NCI-H2227 treated with DMSO at 0.1 percent for 48 hours (cell line): ENCODE measurements around the gene CELSR1.
"Not testable (repeated sequence)": the region's sequence is repeated elsewhere in the genome, so short reads cannot be mapped to it uniquely, and the experiment has no call there.

ENCODE experiments used
- DNase-seq: peaks from one replicate; lab custom pipeline; 2025; lab: John Stamatoyannopoulos, UW

Gene CELSR1

DNA sequence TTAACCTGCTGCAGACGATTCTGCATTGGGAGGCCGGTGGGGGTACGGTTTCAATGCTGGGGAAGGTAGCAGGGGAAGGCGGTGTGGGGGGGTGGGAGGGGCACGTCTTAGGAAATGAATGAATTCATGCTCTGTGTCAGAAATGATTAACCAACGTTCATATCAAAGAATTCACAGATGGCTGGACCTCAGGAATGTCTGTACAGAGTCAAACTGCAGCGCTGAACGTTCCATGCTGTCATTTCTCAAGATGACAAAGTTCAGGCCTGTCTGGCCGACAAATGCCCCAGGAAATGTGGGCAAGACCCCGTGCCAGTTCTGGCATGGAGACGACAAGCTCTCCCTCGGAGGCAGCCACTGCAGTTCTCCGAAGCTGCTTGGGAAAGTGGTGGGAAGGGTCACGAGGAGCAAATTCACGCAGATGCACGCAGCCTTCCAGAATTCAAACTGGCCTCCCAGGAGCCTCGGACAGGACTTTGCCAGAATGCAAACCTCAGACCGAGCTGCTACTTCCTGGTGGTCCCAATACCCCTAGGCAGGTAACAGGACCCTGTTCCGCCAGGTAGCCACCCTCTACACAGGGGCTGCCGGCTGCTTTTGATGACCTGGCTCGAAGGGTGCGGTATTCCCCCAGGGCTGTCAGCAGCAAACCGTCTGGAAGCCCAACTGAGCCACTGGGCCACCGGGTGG lies 120.4 kb downstream of the CELSR1 start:
- DNase-seq: no peak

DNA sequence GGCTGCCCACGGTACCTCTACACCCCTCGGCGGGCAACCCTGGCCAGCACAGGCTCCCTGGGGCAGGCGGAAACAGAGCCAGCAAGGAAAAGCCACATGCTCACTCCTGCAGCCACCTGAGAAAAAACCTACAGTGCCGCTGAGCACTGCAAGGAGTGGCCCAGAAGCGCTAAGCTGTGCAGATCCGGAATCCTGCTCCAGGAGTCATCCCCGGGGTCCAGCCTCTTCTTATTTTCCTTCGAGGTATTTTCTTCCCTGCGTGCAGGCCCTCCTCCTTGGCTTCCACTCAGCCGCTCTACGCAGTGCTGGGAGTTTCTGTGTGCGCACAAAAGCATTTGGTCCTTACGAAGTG lies 120.9 kb downstream of the CELSR1 start:
- no peak for DNase-seq

DNA sequence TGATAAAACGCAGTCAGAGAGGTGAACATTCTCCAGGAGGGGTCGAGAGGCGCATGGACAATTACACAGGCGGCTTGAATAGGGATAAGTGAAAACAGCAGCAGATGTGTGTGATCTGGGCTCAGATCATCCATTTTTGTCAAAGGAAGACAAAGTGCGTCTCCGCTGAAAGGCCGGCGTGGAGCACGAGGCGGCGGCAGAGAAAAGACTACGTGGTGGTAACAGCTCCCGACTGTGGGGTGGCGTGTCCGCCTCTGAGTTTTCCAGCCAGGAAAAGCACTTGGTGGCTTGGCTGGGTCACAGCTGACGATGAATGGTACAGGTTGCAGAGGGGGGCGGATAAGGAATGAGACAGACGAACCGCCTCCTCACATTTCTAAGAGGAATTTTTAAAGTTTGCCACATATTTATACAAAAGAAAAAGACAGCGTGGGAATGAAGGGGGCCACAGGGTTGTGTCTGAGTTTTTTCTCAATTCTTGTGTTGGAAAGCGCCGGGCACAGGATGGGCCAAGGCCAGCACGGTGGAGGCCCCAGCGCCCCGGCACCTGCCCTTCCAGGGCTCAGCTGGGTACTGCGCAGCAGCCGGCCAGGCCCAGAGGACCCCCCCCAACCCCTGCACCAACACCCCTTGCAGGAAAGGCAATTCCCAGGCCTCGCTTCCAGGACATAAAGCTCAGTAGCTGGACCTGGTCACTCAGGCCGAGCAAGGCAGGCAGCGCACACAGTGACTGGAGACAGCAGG lies 121.5 kb downstream of the CELSR1 start:
- DNase-seq: no peak

DNA sequence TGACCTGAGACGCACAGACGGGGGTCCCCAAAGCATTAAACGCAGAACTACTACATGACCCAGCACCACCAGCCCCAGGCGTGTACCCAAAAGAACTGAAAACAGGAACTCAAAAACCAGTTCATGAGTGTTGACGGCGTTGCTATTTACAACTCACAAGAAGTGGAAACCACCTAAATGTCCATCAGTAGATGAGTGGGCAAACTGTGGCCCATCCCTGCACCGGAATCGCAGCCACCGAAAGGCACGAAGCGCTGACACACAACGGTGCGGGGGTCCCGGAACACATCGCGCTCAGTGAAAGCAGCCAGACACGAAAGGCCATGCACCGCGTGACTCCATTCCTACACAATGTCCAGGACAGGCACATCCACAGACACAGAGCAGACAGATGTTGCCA lies 122.7 kb downstream of the CELSR1 start:
- no peak for DNase-seq

DNA sequence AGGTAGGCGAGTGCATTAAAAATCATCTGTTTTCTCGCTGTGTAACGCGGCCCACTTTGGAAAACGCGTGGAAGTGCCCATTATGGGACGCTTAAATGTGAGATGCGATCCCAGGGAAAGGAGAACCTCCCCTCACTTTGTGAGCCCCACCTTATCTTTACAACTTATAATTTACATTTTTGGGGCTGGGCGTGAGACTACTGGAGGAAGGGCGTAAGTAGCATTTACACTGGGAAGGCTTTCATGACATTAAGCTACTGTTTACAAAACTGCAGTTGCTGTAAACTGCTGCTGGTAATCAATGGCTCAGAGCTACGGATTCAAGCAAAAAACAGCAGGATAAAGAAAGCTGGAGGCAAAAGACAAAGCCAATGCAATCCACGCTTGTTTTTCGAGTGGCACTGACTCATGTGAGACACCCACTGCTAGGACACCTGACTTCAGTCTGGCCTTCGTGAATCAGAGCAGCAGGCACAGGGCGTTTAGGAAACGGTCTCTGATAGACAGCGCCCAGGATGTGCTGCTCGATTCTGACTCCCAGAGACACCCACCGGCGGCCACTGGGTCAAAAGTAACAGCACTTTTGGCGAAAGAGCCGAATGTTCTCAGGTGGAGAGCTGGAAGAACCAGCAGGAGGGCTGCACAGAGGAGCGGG lies 123.6 kb downstream of the CELSR1 start:
- no peak for DNase-seq

DNA sequence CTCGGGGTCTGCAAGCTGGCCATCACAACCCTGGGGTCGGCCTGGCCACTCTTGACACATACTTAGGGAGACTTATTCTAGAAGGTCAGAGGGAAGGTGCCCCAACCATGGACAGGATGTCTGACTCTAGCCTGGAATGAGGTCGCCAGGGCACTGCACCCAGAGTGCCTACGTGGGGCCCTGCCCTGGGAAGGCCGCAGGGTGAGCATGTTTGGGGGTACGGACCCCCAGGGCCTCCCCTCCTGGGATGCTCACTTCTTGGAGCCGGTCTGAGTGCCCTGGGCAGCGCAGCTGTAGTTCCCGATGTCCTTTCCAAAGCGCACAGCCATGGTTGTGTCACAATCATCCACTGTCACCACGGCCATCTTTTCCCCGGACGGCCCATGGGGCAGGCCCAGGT lies 126.1 kb downstream of the CELSR1 start:
- no peak for DNase-seq

DNA sequence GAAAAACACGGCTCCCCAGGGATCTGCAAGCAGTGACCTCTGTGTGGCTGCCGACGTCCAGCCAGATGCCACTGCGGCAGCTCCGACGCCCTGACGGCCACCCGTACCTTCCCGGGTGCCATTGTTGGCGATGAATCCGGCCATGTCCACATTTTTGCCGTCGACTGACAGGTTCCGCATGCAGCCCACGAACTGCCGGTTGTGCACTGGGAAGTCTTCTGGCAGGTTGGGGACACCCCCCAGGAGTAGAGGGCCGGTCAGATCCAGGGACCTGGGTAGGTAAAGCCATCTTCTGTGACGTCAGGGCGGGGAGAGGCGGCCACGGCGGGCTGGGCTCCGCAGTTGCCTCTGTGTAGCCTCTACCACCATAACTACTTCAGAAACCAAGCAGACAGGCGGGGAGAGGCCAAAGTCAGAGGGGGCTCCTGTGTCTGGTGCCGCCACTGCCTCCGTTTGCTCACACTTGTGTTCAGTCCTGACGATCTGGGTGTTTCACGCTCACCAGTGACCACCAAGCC lies 127.1 kb downstream of the CELSR1 start:
- DNase-seq: no peak

DNA sequence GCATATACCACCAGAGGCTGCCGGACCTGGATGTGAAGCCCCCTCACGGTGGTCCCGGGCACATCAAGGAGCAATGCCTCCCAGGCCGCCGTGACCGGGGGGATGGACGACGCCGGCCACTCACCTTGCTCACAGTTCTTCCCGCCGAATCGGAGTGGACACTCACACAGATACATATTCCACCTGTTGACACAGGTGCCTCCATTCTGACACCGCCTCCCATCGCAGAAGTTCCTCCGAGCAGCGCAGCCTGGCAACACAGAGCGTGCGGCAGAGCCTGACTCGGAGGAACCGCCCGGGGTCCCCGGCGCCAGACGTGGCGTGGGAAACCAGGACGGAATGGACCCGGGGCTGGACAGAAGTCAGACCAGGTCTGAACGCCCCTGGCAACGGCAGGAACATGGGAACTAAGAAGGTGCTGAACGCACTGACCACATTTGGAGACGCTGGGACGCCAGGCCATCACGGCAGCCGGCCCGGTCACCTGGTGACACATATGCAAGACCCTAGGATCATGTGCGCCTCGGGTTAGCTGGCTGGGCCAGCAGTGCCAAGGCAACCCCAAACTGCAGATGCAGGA lies 127.7 kb downstream of the CELSR1 start:
- no peak for DNase-seq

DNA sequence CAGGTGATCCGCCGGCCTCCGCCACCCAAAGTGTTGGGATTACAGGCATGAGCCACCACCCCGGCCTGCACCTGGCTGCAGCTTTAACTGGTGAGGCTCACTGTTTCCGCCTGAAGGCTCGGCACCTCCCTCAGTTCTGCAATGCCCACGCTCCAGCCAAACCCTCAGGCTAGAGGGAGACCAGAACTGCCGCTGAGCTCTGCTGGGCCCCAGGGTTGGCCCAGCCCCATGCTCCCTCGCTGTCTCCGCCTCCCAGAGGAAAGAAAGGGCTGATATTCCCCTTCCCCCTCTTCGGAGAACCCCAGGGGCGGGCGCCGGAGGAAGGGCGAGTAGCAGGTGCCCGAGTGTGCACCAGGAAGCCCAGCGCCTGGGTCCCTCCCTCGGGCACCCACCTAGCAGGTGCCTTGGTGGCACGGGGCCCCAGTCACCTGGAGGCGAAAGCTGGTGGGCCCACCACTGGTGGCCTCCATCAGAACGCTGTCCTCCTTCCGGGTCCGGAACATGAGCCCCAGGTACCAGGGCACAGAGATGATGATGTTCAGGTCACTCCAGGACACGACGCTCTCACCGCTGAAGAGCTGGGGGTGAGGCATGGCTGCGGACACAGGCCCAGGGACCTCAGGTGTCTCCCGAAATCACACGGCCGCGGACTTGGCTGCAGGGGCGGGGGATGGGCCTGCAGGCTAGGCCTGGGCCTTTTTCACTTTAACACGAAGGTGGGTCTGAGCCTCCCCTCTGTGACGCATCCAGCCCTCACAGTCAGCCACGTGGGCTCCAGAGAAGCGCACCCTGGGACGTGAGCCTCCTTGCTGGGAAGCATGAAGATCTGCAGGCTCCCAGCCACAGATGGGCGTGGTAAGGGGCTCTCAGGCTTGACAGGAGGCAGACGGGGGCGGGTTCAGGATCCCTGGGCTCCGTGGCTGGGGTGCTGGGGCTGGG lies 128.6 kb downstream of the CELSR1 start:
- no peak for DNase-seq

DNA sequence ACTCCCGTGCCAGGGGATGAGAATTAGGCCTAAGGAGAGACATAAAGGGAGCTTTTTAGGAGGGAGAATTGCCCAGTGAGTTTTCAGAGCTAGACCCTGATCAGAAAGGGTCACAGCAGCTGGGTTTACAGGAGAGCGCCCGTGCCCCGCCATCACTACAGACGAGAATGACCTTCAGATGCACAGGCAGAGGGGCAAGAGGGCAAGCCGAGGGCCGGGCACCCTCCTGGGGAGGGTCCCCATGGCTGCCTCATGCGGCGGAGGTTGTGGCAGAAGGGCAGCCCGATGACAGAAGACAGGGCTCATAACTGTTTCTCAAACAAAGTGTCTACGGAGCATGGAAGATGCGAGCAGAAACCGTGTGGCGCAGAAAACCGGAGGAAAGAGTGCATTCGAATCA lies 129.7 kb downstream of the CELSR1 start:
- DNase-seq: no peak

DNA sequence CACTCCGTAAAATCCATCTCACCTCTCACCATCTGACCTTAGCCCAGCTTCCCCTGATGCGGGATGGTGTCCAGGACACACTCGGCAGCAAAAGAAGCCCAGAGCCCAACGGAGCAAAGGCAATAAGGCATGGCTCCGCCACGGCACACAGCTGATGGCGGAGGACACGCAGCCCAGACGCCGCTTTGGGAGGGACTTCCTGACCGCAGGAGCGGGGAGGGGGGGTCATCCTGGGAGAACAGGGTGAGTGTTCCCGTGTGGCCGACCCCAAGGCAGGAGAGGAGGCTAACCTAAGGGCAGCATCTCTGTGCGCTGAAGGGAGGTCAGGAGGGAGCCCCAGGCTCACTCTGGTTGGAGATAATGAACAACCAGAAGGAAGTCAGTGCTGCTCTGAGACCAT lies 130.6 kb downstream of the CELSR1 start:
- no peak for DNase-seq

DNA sequence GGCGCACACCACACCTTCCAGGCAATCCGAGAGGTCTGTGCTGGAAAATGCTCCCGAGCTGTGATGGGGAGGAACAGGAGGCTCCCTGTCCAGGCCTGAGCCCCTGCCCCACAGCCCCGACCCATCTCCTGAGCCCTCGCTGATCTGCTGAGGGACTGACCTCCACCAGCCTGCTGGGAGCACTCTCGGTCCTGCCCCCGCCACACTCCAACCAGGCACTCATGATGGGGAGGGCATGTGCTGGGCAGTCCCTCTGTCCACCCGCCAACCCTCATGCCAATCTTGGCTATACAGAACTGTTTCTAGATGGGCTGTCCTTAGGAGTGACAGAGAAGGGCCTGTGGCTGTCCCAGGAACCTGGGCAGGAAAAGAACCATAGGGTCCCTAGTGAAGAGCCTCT lies 131.1 kb downstream of the CELSR1 start:
- DNase-seq: no peak

DNA sequence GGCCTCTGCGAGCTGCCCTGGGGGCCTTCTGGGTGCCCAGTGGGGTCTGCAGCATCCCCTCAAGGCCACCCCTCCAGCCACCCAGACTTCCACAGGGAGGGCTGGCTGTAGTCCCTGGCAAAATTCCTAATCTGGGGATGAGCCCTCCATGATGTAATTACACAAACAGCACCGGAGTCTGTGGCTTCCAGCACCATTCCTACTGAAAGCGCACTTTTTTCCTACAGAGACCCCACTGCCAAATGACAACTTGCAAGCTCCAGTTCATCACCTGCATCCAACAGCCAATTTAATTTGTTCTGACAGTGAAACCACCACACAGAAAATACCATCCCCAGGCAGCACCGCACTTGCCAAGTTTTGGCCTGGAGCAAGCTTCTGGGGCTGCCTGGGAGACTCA lies 131.5 kb downstream of the CELSR1 start:
- DNase-seq: no peak

DNA sequence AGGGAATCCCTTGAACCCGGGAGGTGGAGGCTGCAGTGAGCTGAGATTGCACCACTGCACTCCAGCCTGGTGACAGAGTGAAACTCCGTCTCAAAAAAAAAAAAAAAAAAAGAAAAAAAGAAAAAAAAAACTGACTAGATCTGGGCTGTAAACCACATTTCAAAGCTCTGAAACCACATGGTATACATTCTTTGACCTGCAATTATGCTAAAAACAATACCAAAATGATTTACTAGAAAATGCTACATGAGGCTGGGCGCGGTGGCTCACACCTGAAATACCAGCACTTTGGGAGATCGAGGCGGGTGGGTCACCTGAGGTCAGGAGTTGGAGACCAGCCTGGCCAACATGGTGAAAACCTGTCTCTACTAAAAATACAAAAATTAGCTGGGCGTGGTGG lies 133.5 kb downstream of the CELSR1 start:
- not testable (repeated sequence) for DNase-seq

DNA sequence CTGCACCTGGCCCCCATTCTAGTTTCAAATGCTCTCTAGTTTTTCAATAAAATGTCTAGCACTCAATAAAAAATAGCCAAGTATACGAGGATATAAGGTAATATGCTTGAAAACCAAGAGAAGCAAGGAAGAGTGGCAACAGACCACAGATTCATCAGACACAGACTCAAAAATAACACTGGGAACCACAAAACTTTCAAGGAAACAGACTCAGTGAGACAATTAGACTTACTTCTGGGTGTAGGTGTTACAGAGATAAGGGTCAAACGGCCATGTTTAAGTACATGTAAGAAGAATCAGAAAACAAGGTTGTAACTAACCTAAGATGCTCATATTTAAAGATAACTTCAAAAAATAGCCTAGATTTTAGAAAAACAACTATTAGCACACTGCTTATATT lies 134.9 kb downstream of the CELSR1 start:
- no peak for DNase-seq

DNA sequence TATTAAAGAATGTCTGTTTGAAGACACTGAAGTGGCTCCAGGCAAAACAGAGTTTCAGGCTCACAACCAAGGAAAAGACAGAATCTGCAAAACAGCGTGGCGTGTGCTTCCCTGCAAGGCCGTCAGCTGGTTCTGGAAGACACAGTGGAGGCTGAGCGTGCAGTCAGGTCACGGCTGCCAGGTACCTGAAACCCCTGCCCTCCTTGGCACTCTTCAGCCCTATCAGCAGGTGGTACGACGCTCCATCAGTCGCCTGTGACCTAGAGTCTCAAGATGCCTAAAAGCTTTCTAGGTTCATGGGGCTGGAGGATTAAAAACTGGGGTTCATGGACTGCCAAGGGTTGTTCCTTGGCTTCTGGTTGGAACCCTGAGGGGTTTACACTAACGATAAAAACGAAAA lies 136.1 kb downstream of the CELSR1 start:
- DNase-seq: no peak

DNA sequence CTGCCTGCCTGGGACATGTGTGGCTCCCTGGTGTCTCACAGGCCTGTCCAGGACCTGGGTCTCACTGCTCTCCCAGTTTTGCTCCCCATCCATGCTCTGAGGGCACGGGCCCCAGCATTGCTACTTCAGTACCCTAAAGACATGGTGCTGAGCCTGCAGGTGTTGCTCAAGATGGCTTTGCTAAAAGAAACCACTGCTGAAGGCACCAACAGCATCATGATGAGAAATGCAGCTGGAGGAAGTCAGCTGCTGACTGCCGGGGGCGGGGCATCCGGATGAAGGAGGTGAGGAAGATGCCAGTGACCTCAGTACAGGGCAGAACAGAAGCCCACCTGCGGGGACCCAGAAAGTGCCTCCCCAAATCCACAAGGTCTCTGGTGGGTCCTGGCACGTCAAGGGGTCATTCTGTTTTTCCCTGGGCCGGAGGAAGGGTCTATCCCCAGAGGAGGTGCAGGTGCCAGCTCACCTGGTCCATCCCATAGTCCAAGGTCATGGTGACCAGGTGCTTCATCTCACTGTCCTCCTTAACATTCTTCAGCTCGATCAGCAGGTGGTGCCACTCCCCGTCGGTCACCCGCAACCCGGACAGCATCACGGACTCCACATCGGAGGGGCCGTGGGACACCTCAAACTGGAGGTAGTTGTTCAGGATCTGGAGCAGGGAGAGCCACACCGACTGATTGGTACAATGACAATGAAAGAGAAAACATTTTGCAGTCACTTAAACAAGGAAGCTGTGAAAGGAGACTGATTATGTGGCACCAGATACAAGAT lies 138.0 kb downstream of the CELSR1 start:
- DNase-seq: no peak

DNA sequence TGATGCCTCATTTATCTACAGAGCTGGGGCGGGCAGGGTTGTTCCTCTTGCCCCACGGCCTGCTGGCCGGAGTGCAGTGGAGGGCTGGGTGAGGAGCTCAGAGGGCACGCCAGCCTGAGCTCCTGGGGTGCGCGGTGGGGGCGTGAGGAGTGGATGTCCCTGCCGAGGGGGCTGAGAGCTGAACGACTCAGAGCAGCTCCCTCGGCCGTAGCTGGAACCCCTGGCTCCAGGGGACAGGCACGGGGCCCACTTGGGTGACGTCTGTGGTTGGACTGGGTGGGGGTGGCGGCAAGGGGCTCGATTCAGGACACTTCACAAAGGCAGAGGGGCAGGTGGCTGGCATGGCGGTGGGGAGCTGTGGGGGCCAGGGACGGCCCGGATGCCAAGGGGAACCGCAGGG lies 139.5 kb downstream of the CELSR1 start:
- no peak for DNase-seq

DNA sequence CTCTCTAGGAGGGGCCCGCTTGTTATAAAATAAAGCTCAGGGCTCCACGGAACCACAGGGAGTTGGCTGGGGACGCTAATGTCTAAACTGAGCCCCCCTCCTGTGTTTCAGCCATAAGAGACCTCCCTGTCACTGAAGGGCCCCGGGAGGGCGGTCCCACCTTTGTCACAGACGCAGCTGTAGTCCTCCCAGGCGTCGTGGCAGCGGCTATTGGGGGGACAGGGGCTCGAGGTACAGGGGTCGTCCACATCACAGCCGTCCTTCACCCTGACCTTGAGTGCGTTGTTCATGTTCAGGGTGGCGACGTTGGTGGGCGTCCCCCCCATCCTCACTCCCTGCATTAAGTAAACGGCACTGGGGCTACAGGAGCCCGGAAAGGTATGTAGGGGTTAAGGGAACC lies 139.9 kb downstream of the CELSR1 start:
- DNase-seq: no peak

DNA sequence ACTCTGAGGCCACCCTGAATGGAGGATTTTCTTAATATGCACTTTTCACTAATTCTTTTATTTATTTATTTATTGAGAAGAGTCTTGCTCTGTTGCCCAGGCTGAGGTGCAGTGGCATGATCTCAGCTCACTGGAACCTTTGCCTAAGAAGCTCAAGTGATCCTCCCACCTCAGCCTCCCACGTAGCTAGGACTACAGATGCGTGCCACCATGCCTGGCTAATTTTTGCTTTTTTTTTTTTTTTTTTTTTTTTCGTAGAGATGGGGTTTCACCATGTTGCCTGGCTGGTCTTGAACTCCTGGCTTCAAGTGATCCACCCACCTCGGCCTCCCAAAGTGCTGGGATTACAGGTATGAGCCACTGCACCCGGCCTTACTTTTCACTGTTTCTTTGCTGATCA lies 140.4 kb downstream of the CELSR1 start:
- DNase-seq: not testable (repeated sequence)

DNA sequence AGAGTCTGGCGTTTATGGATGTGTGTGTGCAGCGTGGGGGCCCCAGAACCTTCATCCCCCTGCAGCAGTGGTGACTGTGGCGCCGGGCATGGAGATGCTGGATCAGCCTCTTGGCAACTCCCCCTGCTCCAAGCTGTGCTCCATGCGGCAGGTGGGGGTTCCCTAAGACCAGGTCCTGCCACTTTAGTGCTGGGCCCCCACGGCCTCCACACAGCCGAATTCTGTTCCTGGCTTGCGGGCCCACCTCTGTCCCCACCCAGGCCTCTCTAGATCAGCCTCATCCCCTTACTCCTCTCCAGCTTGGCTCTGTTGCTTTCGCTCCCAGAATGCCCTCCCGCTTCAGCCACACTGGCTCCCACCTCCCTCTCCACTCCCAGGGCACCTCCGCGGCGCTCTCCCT lies 142.3 kb downstream of the CELSR1 start:
- DNase-seq: no peak
